ENCODE results near the gene DENND5A. TPM values are rescaled to one million over a fixed set of nuclear protein-coding genes. Genes with fewer than 3 reads are reported as not detected.
A peak's percentile ranks its signal among the peaks of the same experiment; 100 is the strongest.
"Not testable (repeated sequence)": the region's sequence is repeated elsewhere in the genome, so short reads cannot be mapped to it uniquely, and the experiment has no call there.

DENND5A gene
- total RNA-seq, 1 donor from 2014 or later, result 75.3 TPM

DNA sequence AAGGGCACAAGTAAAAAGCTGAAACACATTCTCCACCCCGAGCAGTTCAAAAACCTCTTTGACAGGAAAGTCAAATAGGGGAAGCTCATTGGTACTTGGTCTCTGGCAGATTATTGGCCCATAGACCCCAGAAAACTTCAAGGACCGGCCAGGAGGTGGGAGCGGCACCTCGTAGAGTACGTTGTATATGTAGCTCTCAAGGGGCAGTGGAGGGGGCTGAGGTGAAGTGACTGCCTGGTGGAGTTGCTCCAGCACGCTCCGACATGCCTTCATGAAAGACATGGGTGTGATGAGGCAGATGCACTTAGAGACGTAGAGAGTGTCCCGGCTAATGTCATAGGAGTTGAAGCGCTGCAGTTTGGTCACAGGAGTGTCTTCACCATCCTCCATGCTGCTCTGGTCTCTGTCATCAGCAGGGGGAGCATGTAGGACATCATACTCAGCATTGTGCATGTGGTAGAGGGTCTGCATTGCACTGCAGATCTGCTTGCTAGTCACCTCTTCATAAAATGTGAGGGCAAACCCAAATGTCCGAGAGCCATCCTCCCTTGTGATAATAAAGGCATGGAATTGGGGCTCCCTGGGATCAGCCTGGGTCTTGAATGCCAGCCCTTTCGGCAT lies 61.3 kb downstream of the DENND5A start:
- Mint-ChIP-seq H3K36me3 (ENCODE audit: insufficient read depth) (peaks cover 3% of the 10 kb centered on the region), H3K4me1 (ENCODE audit: low read depth) (peaks cover 13% of the 10 kb centered on the region), H3K27me3 (no peaks in the 10 kb centered on the region), H3K9me3 (ENCODE audit: low read depth) (no peaks in the 10 kb centered on the region), H3K27ac (peak overlapping the region; percentile 40), H3K4me3 (ENCODE audit: low read depth) (no peak overlapping the region)
- TF ChIP-seq, protein P1, sequence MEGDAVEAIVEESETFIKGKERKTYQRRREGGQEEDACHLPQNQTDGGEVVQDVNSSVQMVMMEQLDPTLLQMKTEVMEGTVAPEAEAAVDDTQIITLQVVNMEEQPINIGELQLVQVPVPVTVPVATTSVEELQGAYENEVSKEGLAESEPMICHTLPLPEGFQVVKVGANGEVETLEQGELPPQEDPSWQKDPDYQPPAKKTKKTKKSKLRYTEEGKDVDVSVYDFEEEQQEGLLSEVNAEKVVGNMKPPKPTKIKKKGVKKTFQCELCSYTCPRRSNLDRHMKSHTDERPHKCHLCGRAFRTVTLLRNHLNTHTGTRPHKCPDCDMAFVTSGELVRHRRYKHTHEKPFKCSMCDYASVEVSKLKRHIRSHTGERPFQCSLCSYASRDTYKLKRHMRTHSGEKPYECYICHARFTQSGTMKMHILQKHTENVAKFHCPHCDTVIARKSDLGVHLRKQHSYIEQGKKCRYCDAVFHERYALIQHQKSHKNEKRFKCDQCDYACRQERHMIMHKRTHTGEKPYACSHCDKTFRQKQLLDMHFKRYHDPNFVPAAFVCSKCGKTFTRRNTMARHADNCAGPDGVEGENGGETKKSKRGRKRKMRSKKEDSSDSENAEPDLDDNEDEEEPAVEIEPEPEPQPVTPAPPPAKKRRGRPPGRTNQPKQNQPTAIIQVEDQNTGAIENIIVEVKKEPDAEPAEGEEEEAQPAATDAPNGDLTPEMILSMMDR (IDR thresholded peaks at IDR 0.05; ENCODE audit: unreplicated experiment), result no peak
- no peak for DNase-seq (ENCODE audit: low spot score, unreplicated experiment)

DNA sequence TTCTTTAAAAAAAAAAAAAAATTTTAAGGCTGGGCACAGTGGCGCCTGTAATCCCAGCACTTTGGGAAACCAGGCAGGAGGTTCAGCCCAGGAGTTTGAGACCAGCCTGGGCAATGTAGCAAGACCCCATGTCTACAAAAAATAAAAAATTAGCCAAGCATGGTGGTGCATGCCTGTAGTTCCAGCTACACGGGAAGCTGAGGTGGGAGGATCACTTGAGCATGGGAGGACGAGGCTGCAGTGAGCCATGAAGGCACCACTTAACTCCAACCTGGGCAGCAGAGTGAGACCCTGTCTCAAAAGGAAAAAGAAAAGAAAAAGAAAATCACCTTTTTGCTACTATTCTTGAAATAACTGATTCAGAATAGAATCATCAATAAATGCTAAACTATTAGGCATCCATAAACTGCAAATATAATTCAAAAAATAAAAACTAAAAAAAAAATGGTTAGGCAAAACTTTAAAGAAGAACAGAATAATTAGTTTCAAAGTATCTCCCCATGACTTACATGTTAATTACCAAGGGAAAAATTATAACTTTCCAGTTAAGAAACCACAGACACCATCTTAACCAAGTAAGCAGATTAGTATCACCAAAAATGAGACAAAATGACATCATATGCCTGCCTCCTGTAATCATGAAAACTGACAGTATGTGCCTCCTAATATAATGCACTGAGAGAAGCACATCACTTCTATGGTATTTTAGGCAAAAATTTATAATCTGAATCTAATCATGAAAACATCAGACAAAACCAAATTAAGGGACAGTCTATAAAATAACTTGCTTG lies 63.6 kb downstream of the DENND5A start:
- DNase-seq (ENCODE audit: low spot score, unreplicated experiment), result no peak
- Mint-ChIP-seq H3K9me3 (ENCODE audit: low read depth) (no peaks in the 10 kb centered on the region), H3K27me3 (no peaks in the 10 kb centered on the region), H3K4me1 (ENCODE audit: low read depth) (no peaks in the 10 kb centered on the region), H3K4me3 (ENCODE audit: low read depth) (no peak overlapping the region), H3K27ac (no peak overlapping the region), H3K36me3 (ENCODE audit: insufficient read depth) (peaks cover 3% of the 10 kb centered on the region)
- TF ChIP-seq, protein P1 (IDR thresholded peaks at IDR 0.05; ENCODE audit: unreplicated experiment), result no peak

DNA sequence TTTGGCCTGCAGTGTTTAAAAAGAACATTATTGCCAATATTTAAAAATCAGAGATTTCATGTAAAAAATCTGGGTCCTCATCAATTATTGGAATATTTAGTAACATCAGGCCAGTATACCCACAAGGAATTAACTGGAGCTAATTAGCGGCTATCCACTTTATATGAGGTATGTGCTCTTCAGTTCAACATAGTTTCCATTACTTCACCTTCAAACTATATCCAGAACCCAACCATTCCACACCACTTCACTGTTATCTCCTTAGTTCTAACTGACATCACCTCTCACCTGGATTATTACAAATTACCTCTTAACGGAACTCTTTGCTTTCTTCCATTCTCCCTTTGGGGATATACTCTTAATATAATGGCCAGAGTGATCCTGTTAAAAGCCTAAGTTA lies 64.7 kb downstream of the DENND5A start:
- H3K4me1 Mint-ChIP-seq (ENCODE audit: low read depth), result no peaks in the 10 kb centered on the region
- no peak overlapping the region for H3K4me3 Mint-ChIP-seq (ENCODE audit: low read depth)
- no peaks in the 10 kb centered on the region for H3K27me3 Mint-ChIP-seq
- peaks cover 3% of the 10 kb centered on the region for H3K36me3 Mint-ChIP-seq (ENCODE audit: insufficient read depth)
- H3K9me3 Mint-ChIP-seq (ENCODE audit: low read depth), result no peaks in the 10 kb centered on the region
- H3K27ac Mint-ChIP-seq, result no peak overlapping the region
- TF ChIP-seq, protein P1 (IDR thresholded peaks at IDR 0.05; ENCODE audit: unreplicated experiment), result no peak
- DNase-seq (ENCODE audit: low spot score, unreplicated experiment), result no peak

DNA sequence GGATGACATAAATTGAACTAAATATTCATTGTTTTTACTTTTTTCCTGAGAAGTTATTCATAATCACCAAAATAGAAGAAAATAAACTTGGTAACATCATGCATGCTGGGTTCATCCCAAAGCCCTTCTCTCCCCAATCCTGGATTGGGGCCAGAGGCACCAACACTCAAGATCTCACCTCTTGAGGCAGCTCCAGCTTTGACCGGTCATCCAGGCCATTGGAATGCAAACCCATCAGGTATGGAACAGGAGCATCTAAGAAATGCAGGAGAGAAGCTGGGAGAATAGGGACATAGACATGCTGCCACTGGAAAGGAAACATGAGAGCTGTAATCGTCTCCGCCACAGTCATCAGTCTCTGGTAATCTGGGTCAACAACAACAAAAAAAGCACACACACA lies 71.8 kb downstream of the DENND5A start:
- H3K36me3 Mint-ChIP-seq (ENCODE audit: insufficient read depth), result peaks cover 47% of the 10 kb centered on the region
- no peak overlapping the region for H3K27ac Mint-ChIP-seq
- H3K9me3 Mint-ChIP-seq (ENCODE audit: low read depth), result peaks cover 15% of the 10 kb centered on the region
- TF ChIP-seq, protein P1 (IDR thresholded peaks at IDR 0.05; ENCODE audit: unreplicated experiment), result no peak
- H3K27me3 Mint-ChIP-seq, result no peaks in the 10 kb centered on the region
- no peaks in the 10 kb centered on the region for H3K4me1 Mint-ChIP-seq (ENCODE audit: low read depth)
- no peak overlapping the region for H3K4me3 Mint-ChIP-seq (ENCODE audit: low read depth)
- DNase-seq (ENCODE audit: low spot score, unreplicated experiment), result no peak

DNA sequence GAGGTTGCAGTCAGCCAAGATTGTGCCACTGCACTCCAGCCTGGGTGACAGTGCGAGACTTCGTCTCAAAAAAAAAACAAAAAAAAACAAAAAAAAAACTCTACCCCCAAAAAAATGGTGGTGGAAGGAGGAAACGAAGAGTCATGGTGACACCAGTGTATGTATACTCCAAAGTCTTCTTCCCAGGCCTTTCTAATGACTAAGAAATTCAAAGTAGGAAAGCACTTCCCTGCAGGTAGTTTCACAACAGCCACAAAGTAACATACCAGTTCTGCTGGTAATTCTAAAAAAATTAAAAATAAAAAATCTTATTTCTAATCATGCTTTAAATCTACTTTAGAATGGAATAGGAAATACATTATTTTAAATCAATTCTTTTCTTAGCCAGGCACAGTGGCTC lies 72.6 kb downstream of the DENND5A start:
- Mint-ChIP-seq H3K27me3 (no peaks in the 10 kb centered on the region), H3K27ac (no peak overlapping the region), H3K36me3 (ENCODE audit: insufficient read depth) (peaks cover 55% of the 10 kb centered on the region), H3K4me1 (ENCODE audit: low read depth) (no peaks in the 10 kb centered on the region), H3K9me3 (ENCODE audit: low read depth) (peaks cover 17% of the 10 kb centered on the region), H3K4me3 (ENCODE audit: low read depth) (no peak overlapping the region)
- no peak for DNase-seq (ENCODE audit: low spot score, unreplicated experiment)
- TF ChIP-seq, protein P1 (IDR thresholded peaks at IDR 0.05; ENCODE audit: unreplicated experiment), result no peak

DNA sequence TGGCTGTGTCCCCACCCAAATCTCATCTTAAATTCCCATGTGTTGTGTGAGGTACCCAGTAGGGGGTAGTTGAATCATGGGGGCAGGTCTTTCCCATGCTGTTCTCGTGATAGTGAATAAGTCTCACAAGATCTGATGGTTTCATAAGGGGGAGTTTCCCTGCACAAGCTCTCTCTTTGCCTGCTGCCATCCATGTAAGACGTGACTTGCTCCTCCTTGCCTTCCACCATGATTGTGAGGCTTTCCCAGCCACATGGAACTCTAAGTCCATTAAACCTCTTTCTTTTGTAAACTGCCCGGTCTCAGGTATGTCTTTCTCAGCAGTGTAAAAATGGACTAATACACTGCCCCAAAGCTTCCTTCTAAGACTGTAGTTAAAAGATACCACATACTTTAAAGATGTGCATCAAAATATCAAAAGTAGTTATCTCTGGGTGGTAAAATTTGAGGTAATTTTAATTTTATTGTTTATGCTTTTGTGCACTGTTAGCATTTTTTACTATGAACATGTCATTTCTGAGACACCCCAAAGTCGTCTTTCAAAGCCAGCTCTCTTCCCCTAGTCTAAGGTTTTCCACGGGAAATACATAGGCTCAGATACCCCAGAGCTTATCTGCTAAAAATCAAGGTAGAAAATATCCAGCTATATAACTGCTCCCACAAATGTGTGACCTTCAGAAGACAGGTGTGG lies 74.7 kb downstream of the DENND5A start:
- Mint-ChIP-seq H3K36me3 (ENCODE audit: insufficient read depth) (peaks cover 58% of the 10 kb centered on the region), H3K9me3 (ENCODE audit: low read depth) (peaks cover 17% of the 10 kb centered on the region)
- not testable (repeated sequence) for H3K27me3 Mint-ChIP-seq; DNase-seq (ENCODE audit: low spot score, unreplicated experiment); H3K27ac Mint-ChIP-seq; H3K4me1 Mint-ChIP-seq (ENCODE audit: low read depth); H3K4me3 Mint-ChIP-seq (ENCODE audit: low read depth)

DNA sequence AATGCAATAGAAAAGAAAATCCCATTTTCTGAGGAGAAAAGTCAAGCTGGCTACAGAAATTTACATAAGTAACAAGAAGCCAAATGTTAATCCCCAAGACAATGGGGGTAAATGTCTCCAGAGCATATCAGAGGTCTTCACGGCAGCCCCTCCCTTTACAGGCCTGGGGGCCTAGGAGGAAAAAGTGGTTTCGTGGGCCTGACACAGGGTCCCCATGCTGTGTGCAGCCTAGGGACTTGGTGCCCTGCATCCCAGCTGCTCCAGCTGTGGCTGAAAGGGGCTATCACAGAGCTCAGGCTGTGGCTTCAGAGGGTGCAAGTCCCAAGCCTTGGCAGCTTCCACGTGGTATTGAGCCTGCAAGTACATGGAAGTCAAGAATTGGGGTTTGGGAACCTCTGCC lies 76.3 kb downstream of the DENND5A start:
- H3K27ac Mint-ChIP-seq; DNase-seq (ENCODE audit: low spot score, unreplicated experiment); H3K4me1 Mint-ChIP-seq (ENCODE audit: low read depth); H3K4me3 Mint-ChIP-seq (ENCODE audit: low read depth); H3K27me3 Mint-ChIP-seq: not testable (repeated sequence)
- H3K36me3 Mint-ChIP-seq (ENCODE audit: insufficient read depth), result peaks cover 55% of the 10 kb centered on the region
- H3K9me3 Mint-ChIP-seq (ENCODE audit: low read depth), result peaks cover 17% of the 10 kb centered on the region
